T-helper 2 cell treated with Interferon-gamma antibody and Interleukin-4, amounts not matched to agents 100 ng/mL and 5 ng/mL, for 36 hours (primary cell): Measurements from ENCODE around the gene BMP5. TPM values are rescaled to one million over a fixed set of nuclear protein-coding genes. Genes with fewer than 3 reads are reported as not detected.

Experiments used
- intact Hi-C: fragments of 100-400 bp; cut with micrococcal nuclease; formaldehyde crosslinking; loops from one replicate; pipeline ENCODE4 v1.15.1; 2023
- total RNA-seq: library from RNA; stranded (reverse); gene quantifications from 2 replicates; pipeline ENCODE4 v1.2.3, GENCODE V29; 2022

The BMP5 gene
- total RNA-seq, 1 donor from 2014 or later, result not detected

DNA sequence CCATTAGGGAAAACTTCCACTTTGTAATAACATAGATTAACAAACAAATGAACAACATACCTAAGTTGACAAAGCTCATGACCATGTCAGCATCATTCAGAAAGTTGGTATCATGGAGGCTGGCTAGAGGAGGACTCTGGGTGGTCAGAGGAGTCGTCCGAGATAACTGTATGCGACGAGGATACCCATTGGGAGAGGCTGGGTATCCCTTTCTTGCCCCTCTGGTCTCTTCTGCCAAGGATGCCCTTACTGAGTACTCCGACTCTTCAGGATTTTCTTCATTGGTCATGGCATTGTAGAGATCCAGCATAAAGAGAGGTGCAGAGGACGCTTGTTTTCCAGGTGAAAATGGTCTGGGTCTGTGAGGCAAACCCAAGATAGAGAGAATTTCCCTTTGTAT is 1.1 kb downstream of the BMP5 start:
- intact Hi-C loops, result no loop called here

DNA sequence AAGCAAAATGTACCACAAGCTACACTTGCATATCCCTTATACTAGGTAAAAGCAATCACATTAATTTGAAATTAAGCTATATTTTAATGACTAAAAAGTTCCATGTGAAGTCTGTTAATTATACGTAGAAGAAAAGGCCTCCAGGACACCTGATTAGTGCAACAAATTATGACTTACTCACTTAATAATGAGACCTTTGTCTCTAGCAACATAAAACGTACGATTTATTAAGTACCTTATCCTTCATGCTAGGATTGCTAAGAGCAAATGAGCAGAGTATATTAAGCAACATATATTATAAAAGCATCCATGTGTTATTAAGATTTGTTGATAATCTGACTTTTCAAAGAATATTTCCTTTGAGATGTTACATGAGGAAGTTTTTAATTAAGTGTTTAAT is 2.5 kb downstream of the BMP5 start:
- intact Hi-C loops, result no loop called here

DNA sequence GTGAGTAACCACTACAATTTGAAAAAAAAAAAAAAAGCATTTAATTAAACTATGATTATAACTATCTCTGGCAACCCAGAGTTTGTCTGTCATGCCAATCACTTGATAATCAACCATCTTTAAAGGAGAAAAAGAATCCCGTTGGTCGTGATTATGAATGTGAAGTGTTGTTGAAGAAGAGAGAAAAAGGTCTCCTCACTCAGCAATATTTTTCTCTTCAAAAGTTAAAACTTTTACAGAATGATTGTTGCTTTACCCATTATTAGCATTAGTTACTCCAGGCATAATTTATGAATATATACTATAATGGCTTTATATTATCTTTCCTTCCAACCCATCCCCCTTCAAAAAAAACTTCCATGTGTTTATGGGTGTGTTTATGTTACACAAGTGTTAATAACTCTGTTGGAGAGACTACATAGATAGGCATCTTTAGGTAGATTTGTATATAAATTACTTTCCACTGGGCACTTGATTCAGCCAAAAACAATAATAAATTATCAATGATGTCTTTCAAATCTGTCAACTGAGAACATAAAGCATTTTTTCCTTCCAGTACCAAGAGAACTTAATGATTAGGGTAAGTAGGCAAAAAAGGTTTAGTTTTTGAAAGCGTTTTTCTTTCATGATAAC is 5.1 kb downstream of the BMP5 start:
- intact Hi-C loops, result no loop called here

DNA sequence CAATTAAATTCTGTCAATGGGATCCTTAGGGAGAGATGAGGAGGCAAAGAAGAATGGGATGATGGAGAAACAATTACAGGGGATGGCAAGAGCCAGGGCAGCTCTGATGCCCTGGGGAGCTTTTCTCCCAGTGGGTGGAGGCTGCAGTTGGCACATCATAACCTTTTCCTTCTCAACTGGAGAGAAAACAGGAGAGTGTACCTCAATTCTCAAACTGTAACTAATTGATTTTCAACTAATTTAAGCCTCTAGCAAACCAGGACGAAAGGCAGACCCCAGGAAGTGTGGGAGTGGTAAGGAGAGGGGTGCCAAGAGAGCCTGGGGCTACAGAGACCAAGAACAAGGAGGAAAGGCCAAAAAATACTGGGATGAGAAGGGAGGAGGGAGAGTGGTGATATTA is 5.7 kb downstream of the BMP5 start:
- intact Hi-C loops, result no loop called here

DNA sequence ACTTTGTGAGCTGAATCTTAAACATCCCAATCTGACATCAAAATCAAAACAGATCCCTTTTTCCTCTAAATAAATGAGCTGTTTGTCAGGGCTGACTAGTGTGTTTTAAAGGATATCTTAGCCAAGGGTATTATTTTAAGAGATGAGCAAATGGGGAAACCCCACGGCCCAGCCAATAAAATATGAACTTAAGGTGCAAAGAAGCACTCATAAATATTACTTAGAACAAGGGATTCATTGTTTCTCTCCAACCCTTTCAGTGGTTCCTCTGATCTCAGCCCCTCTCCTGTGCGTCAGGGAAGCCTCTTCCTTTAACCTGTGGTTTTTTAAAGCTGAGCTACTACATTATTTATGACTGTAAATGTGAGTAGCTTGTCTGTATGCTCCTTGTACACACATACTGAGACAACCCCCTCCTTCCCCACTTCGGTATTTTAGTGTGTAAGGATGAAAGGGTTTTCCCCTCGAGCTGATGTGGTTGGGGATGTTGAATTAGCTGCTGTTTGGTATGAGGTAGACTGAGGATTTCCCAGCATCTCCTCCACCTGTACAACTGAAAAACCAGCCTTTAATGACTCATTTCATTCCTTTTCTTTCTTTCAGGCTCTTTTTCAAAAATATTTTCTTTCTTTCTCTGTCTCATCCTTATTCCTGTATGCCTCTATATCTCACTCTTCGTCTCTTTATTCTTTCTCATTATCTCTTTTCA is 6.5 kb downstream of the BMP5 start:
- intact Hi-C loops, result no loop called here

DNA sequence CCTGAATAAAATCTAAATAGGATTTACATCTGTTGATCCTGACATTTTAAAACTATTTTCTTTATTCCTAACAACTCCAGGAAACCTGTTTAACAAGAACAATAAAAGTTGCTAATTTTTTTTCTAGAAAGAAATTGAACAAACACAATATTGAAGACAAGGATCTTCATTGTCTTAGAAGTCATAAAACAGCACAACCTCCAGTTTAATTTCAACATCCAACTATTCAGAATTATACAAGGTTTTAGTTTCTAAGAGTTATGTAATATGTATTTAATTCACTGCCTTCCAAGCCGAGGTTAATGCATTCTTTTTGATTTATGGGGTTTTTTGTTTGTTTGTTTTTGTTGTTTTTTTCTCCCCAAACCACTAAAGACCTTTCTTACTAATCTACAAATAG is 7.2 kb downstream of the BMP5 start:
- intact Hi-C loops, result no loop called here

DNA sequence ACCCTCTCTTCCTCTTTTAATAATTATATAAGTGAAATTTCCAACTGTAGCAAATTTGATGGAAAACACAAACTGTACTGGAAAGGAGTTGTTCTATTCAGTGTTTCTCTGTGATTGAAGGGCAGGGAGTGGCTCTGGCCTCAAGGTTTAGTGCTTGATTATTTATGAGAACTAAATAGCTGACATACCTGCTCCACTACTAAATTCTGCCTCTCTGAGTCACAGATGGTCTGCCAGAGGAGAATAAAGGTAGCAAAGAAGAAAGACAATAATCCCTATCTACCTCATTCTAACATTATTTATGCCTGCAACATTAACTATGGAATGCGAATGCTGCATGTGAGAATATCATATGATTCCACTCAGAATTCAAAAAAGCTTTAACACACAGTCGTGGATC is 9.3 kb downstream of the BMP5 start:
- intact Hi-C loops, result no loop called here

DNA sequence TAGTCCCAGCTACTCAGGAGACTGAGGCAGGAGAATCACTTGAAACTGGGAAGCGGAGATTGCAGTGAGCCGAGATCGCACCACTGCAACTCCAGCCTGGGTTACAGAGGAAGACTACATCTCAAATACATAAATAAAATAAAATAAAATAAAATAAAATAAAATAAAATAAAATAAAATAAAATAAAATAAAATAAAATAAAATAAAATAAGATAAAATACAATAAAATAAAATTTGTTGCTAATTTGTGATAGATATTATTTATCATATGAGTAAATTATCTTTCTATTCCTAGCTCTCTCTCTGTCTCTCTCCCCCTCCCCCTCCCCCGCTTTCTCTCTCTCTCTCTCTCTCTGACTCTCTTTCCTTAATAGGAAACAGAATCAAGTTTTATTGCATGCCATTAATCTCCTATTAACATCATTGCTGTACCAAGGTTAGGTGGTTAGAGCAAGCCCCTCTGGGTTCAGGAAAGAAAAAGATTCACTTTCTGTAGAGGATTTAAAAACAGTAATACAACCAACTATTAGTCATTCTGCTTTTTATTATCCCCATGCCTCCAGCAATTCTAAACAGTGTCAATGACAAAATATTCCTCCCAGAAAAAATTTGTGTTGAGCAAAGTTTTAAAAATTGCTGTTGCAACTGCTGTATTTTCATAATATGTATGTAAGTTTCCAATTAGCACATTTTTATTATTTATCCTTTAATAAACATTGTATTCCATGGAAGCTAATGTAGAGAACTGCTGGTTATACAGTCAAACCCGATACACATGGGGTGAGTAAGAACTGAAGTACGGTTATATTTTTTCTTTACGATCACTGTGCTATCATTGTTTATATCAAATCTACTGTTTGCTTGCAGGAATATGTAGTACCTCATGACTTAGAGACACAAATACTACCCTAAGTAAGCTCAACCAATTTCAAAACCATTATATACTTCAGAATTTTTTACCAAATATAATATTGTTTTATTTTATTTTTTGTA is 22.1 kb downstream of the BMP5 start:
- intact Hi-C loops, result no loop called here

DNA sequence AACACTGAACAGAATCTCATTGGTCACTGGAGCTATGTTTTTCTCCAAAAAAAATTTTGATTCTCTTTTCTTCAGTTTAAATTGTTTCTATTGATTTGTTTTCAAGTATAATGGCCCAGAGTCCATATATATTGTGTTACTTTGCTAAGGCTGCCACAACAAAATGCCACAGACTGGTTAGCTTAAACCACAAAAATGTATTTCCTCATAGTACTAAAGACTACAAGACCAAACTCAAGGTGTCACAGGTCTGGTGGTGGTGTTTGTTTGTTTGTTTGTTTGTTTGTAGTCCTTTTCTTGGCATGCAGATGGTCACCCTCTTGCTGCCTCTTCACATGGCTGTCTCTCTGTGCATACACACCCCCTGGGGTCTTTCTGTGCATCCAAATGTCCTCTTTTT is 34.0 kb downstream of the BMP5 start:
- intact Hi-C loops, result no loop called here

DNA sequence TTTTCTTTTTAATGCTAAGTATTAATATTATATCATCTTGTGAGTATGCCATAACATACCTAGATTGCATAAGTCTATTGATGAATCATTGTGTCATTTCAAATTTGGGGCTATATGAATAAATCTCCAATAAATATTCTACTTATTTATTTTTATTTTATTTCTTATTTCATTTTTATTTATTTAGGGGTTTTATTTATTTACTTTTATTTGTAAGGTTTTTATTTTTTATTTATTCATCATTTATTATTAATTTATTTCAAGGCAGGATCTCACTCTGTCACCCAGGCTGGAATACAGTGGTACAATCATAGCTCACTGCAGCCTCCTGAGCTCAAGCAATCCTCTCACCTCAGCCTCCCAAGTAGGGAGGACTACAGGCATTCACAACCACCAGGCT is 36.3 kb downstream of the BMP5 start:
- intact Hi-C loops, result no loop called here

DNA sequence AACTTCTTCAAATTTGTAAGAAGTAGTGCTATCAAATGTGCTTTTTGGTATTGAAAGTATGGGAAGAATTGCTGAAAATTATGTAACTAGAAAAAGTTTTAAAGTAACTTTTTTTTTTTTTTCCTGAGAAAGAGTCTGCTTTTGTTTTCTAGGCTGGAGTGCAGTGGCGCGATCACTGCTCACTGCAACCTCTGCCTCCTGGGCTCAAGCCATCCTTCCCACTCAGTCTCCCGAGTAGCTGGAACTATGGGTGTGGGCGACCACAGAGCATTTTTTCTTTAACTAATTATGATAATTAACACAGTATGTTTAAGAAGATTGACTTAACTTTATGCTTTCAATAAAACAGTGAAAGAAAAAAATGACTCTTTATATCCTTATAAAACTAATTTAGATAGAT is 38.4 kb downstream of the BMP5 start:
- intact Hi-C loops, result no loop called here

DNA sequence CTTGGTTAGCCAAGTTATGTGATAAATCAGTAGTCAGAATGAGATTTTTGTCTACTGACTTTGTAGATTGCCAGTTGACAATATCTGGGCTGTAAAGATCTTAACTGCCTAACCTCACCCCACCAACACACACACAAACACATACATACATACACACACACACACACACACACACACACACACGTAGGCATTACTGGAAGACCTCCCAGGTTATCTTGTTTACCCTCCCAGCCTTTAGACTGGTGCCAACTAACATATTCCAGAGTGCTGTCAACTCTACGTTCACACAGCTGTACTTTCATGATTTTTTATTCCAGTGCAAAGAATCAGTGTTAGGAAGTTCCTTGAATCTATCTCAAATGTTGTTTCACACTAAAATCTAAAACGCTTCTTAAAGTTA is 38.9 kb downstream of the BMP5 start:
- intact Hi-C loops, result no loop called here

DNA sequence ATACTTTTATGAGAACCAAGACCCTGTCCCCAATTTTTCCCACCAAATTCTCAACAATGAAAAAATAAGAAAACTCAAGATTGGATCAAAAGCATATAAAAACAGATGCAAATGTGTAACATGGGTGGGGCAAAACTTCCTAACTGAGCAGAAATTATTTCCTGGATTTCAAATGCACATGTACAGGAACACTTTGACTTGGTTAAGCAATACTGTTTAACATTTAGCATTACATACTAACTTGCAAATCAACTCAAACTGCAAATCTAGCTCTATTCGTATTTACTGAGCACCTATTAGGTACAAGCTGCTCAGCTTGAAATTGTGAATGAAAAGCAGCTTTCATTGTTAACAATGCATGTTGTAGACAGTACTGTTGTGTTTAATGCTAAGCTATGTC is 40.2 kb downstream of the BMP5 start:
- intact Hi-C loops, result no loop called here

DNA sequence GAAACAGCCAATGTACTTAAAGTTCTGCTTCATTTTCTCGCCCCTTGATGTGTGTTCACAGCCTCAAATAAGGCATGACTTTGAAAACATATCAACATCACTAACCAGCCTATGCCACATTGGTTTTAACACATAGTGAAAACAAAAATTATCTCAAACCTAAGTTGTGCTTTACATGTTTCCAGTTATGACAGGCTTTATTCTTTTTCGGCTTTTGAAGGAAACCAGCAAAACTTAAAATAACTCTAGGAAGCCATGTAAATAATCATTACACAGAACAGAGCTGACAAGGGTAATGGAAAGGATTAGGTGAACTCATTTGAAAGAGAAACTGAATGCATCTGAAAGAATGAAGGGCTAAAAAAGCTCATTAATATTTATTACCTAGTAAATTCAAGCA is 42.1 kb downstream of the BMP5 start:
- intact Hi-C loops, result no loop called here

DNA sequence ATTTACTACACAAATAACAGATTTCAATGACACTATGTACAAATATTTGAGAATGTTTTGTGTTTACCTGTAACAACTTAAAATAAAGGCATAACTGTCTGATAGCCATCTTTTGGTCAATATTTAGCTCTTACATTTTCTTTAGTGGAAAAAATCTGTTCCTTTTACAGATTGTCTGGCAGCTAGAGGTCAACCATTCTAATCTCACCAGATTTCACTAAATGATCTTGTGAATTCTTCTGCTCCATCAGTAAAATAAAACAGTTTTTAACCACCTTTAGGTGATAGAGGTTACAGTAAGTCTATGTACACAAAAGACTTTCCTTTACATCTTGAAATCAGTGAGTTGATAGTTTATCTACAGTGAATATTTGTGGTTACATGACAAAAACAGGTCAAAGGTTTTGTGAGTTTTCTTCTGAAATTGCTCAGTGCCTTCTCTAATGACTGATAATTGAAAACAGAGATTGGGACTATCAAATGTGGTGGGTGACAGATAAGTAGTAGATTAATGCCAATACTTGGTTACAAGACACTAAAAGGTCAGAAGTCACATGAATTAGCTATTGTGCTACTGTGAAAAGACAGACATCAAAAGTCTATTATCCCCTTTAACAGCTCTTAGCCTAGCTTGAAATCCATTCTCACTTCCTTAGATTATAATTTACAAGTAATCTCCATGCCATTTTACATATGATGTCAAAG is 47.4 kb downstream of the BMP5 start:
- intact Hi-C loops, result no loop called here

DNA sequence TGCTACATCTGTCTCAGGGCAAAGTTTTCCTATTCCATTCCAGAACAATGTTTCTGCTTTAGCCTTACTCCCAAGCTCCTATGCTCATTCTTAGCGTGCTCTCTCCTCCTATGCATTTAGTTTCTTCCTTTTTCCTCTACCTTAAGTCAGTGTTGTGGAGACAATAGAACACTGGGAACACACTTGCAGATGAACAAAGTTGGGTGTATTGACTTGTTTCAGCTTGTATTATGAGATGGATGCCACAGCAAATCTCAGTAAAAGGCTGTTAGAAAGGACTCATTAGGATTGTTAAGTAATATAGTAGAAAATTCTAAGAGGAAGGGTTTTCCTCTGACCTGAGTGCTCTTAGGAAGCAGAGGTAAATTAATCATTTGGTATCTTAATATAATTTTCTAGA is 48.4 kb downstream of the BMP5 start:
- intact Hi-C loops, result no loop called here

DNA sequence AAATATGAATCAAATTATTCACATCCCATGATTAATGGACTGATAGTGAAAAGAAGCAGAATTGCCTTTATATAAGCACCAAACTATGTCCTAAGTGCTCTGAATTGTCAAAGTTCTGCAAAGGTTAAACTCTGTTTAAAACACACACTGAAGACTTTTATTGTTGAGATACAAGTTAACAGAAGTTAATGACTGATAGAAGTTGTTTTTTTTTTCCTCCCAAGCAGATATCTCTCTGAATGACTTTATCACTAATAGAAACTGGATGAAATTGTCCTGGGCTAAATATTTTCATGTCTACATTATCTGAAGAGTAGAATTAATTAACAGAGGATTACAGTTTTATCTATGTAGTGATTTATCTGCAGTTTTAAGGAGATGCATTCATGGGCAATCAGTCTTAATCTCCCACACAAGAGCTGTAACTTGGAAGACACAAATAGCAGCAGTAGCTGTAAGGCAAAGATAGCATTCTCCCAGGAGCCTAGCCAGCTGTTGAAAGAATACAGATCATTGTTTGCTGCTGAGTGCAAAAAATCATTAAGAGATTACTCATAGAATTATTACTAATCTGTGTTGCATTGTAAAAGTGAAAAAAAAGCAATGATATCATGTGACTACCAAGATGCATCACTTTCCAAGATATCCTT is 49.9 kb downstream of the BMP5 start:
- intact Hi-C loops, result no loop called here

DNA sequence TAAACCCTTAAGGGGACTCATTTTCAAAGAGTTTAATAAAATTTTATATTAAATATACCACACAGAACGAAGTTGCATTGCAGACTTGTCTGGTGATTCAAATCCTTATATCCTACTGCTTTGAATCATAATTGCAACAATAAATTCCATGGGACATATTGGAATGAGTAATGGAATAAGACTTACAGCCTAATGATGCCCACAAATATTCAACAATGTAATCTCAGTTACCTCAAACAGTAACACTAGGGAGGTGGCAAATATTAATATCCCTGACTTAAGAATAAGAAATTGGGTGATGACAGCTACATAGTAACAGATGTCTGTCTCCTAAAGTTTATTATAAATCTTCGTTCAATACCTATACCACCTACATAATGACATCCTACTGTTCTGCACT is 52.6 kb downstream of the BMP5 start:
- intact Hi-C loops, result no loop called here

DNA sequence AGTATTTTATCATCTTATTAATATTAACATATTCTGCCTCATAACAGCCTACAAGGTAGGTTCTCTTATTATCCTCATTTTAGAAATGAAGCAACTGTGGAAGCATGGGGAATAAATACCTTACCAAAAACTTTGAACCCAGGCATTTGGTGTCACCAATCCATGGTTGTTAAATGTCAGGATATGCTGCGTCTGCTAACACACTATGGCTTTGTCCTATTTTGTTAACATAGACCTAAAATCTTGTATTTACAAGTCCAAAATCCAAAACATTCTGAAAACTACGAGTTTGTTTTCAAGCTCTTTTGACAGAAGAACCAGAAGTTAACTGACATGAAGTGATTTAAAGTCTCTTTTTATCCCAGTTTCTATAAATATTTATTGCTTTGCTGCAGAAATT is 53.4 kb downstream of the BMP5 start:
- intact Hi-C loops, result no loop called here

DNA sequence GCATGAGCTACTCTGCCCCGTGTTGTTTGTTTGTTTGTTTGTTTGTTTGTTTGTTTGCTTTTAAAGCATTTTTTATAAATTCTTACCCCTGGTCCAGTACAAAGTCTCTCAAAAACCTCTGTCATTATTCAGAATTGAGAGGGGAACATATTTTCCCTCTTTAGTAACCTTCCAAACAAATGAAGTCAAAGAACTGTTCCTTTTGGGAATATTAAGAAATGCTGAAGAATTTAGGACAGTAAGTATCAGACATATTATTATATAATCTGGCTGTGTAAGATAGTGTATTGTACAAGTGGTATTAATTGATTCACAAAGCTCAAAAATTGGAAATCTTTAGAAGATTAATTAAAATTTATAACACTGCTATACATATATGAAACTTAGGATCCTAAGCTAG is 54.7 kb downstream of the BMP5 start:
- intact Hi-C loops, result no loop called here

DNA sequence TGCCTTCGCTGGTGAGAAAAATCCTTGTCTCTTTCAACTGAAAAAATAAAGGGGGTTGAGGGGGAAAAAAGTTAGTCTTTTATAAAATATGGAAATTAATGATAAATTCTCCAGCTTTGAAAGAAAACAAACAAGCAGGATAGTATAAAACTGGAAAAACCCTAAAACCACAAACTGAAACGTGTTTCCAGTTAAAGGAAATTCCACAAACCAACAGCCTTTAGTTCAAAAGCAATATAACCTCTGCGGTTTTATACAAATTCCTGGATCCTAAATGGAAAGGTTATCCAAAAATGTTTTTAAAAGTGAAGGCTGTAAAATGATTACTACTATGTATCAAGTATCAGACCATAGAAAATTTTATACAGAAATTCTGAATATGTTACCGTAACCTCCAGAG is 55.6 kb downstream of the BMP5 start:
- intact Hi-C loops, result no loop called here
